ENCODE data around the gene PES1.

GRCh38 chr22:30572210-30572609 is 19.5 kb downstream of the PES1 start:
- TF ChIP-seq POLR2A (IDR thresholded peaks at IDR 0.05; ENCODE audit: borderline replicate concordance, extremely low read depth, insufficient read depth, insufficient read length) (no peak), CTCF (IDR thresholded peaks at IDR 0.05 in 2 of 3, conservative IDR thresholded peaks at IDR 0.05 in 1 of 3; ENCODE audit: borderline replicate concordance in 1 of 3, insufficient read depth in 1 of 3, low read depth in 2 of 3, low read length in 2 of 3) (no peak), SIN3A (IDR thresholded peaks at IDR 0.05; ENCODE audit: low read depth) (no peak), REST (IDR thresholded peaks at IDR 0.05; ENCODE audit: low read depth) (no peak), EZH2 (IDR thresholded peaks at IDR 0.05) (no peak)

Data from HCT116 (cell line).